GM12878 (cell line): Measurements from ENCODE around the gene HAAO. TPM values are rescaled to one million over a fixed set of nuclear protein-coding genes. Genes with fewer than 3 reads are reported as not detected.
A peak's percentile ranks its signal among the peaks of the same experiment; 100 is the strongest.

Experiments used
- NBN ChIP-seq: fragments of 450-650 bp; IDR thresholded peaks from 2 replicates; pipeline ENCODE4 v1.6.1; 2016
- NFIC ChIP-seq: IDR thresholded peaks from 2 replicates; pipeline ENCODE4 v1.6.1; 2012; ENCODE audit warnings: low read depth, mild to moderate bottlenecking, inconsistent platforms, low read length, moderate library complexity
- NFYA ChIP-seq: IDR thresholded peaks from 2 replicates; pipeline ENCODE4 v1.6.1; 2011; ENCODE audit warnings: low read depth, mild to moderate bottlenecking, low read length, improper control_type of control experiment, borderline replicate concordance
- NRF1 ChIP-seq: conservative IDR thresholded peaks from 2 replicates; pipeline ENCODE4 v1.6.1; 2011; ENCODE audit warnings: mild to moderate bottlenecking, low read depth, low read length, improper control_type of control experiment
- PAX5 ChIP-seq: IDR thresholded peaks from 2 replicates; pipeline ENCODE4 v1.6.1; 2011; ENCODE audit warnings: low read depth, low read length, borderline replicate concordance
- SUPT20H ChIP-seq: IDR thresholded peaks from 2 replicates; pipeline ENCODE4 v1.6.1; 2011; ENCODE audit warnings: low read depth, mild to moderate bottlenecking, low read length, moderate library complexity, borderline replicate concordance; ENCODE audit not compliant: control insufficient read depth
- ZNF24 ChIP-seq: fragments of 450-650 bp; IDR thresholded peaks from 2 replicates; pipeline ENCODE4 v1.6.1; 2017; ENCODE audit warnings: antibody characterized with exemption, mild to moderate bottlenecking
- ZNF384 ChIP-seq: IDR thresholded peaks from 2 replicates; pipeline ENCODE4 v1.6.1; 2012; ENCODE audit warnings: low read depth, mild to moderate bottlenecking, low read length, improper control_type of control experiment, borderline replicate concordance
- polyA plus RNA-seq, 11 experiments: library from polyadenylated mRNA; depleted of rRNA in 4 of 11; unstranded in 6 of 11; stranded (reverse) in 5 of 11; fragments of >200 nt; fragmentation: Nextera tagmentation in 4 of 11; fragmentation: Illumina TruSeq in 1 of 11; extraction: Ambion mirVana in 4 of 11; extraction: Trizol in 1 of 11; gene quantifications; 1 replicate in 1 of 11; 2 replicates in 10 of 11; pipeline versions ENCODE4 v1.2.1 to v1.2.3, GENCODE V29; 2011 to 2016; ENCODE audit warnings: inconsistent platforms in 2 of 11, missing spikeins in 2 of 11, low read depth in 1 of 11
- total RNA-seq, 4 experiments: library from RNA; depleted of rRNA in 3 of 4; stranded (reverse); fragments of >200 nt in 3 of 4; fragmentation: Illumina TruSeq in 1 of 4; extraction: Trizol in 1 of 4; gene quantifications; 2 replicates each; pipeline versions ENCODE4 v1.2.1 to v1.2.3, GENCODE V29; 2013 to 2021
- TF ChIP-seq, protein P1 (sequence below): fragments of 450-650 bp; IDR thresholded peaks from 2 replicates; pipeline ENCODE4 v1.6.1; 2018; ENCODE audit warnings: mild to moderate bottlenecking, low read depth, moderate library complexity; ENCODE audit not compliant: partially characterized antibody
- TF ChIP-seq, protein P2 (sequence below): fragments of 450-650 bp; IDR thresholded peaks from 2 replicates; pipeline ENCODE4 v1.6.1; 2016; ENCODE audit warnings: mild to moderate bottlenecking

Gene HAAO
- total and polyA plus RNA-seq, 10 of the 15 experiments (the other 5 are each of a cell fraction or from before 2014, with no cell fraction given) = 4.3 to 58.7 (median 26.8) TPM

- TF ChIP-seq, protein P1, sequence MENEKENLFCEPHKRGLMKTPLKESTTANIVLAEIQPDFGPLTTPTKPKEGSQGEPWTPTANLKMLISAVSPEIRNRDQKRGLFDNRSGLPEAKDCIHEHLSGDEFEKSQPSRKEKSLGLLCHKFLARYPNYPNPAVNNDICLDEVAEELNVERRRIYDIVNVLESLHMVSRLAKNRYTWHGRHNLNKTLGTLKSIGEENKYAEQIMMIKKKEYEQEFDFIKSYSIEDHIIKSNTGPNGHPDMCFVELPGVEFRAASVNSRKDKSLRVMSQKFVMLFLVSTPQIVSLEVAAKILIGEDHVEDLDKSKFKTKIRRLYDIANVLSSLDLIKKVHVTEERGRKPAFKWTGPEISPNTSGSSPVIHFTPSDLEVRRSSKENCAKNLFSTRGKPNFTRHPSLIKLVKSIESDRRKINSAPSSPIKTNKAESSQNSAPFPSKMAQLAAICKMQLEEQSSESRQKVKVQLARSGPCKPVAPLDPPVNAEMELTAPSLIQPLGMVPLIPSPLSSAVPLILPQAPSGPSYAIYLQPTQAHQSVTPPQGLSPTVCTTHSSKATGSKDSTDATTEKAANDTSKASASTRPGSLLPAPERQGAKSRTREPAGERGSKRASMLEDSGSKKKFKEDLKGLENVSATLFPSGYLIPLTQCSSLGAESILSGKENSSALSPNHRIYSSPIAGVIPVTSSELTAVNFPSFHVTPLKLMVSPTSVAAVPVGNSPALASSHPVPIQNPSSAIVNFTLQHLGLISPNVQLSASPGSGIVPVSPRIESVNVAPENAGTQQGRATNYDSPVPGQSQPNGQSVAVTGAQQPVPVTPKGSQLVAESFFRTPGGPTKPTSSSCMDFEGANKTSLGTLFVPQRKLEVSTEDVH = no peak
- peak; percentile 54; the same call in 1 of the 2 replicates for TF ChIP-seq ZNF24
- TF ChIP-seq ZNF384 = peak; percentile 71
- no peak for TF ChIP-seq PAX5
- TF ChIP-seq, protein P2, sequence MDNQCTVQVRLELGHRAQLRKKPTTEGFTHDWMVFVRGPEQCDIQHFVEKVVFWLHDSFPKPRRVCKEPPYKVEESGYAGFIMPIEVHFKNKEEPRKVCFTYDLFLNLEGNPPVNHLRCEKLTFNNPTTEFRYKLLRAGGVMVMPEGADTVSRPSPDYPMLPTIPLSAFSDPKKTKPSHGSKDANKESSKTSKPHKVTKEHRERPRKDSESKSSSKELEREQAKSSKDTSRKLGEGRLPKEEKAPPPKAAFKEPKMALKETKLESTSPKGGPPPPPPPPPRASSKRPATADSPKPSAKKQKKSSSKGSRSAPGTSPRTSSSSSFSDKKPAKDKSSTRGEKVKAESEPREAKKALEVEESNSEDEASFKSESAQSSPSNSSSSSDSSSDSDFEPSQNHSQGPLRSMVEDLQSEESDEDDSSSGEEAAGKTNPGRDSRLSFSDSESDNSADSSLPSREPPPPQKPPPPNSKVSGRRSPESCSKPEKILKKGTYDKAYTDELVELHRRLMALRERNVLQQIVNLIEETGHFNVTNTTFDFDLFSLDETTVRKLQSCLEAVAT = 0 out of 2 replicates have a peak, but pooled peaks have one; percentile 16
- TF ChIP-seq NFYA = no peak
- no peak for TF ChIP-seq NFIC
- TF ChIP-seq SUPT20H = no peak
- TF ChIP-seq NBN = no peak
- no peak for TF ChIP-seq NRF1
These were observed 2.9 kb upstream of the HAAO start (continued) for GRCh38 chr2:42795275-42795674.
